Suprapubic skin (tissue), 4 donors: Measurements from ENCODE around the gene CHST8. TPM values are rescaled to one million over a fixed set of nuclear protein-coding genes. Genes with fewer than 3 reads are reported as not detected.

Source experiments
- DNase-seq, 2 donors: peaks; one replicate each; pipeline ENCODE4 v3.0.0-alpha.2; 2019; ENCODE audit warnings: low spot score in 2 of 2
- H3K27ac ChIP-seq: fragments of 200-600 bp; sonication (generic); one replicate; pipeline ENCODE4 v1.5.1; 2019
- H3K27me3 ChIP-seq: fragments of 200-600 bp; sonication (generic); one replicate; pipeline ENCODE4 v1.5.1; 2019
- H3K36me3 ChIP-seq: fragments of 200-600 bp; sonication (generic); one replicate; pipeline ENCODE4 v1.5.1; 2019
- H3K4me1 ChIP-seq: fragments of 200-600 bp; sonication (generic); one replicate; pipeline ENCODE4 v1.5.1; 2019
- H3K4me3 ChIP-seq: fragments of 200-600 bp; sonication (generic); one replicate; pipeline ENCODE4 v1.5.1; 2019; ENCODE audit warnings: mild to moderate bottlenecking
- H3K9me3 ChIP-seq: fragments of 200-600 bp; sonication (generic); one replicate; pipeline ENCODE4 v1.5.1; 2019
- EP300 ChIP-seq: sonication (generic); formaldehyde crosslinking; IDR thresholded peaks from one replicate; pipeline ENCODE4 v1.6.1; 2017; ENCODE audit warnings: antibody characterized with exemption
- POLR2A ChIP-seq, 2 donors: fragments of 450-650 bp; IDR thresholded peaks; one replicate each; pipeline ENCODE4 v1.6.1; 2017; ENCODE audit warnings: antibody characterized with exemption in 2 of 2, mild to moderate bottlenecking in 2 of 2, moderate library complexity in 2 of 2
- POLR2AphosphoS5 ChIP-seq, 3 donors: sonication (generic); formaldehyde crosslinking; IDR thresholded peaks; one replicate each; pipeline ENCODE4 v1.6.1; 2017; ENCODE audit warnings: antibody characterized with exemption in 3 of 3
- WGBS: methylation state at CpG from one replicate; pipeline ENCODE4 v1.1.5; 2018; 5-methylcytosine and 5-hydroxymethylcytosine counted together
- total RNA-seq, 4 donors: library from RNA; depleted of rRNA; stranded (reverse); fragments of >200 nt; gene quantifications; one replicate each; pipeline ENCODE4 v1.1.0, GENCODE V29; 2016
- TF ChIP-seq, protein P1 (sequence below), 2 donors: fragments of 200-600 bp in 1 of 2; fragments of 450-650 bp in 1 of 2; sonication (generic) in 1 of 2; IDR thresholded peaks; one replicate each; pipeline ENCODE4 v1.5.1; 2016 to 2019; ENCODE audit warnings: antibody characterized with exemption in 2 of 2, mild to moderate bottlenecking in 1 of 2, moderate library complexity in 1 of 2

CHST8 gene
- total RNA-seq, 4 donors from 2014 or later: 0.36 TPM; not detected in 3

DNA sequence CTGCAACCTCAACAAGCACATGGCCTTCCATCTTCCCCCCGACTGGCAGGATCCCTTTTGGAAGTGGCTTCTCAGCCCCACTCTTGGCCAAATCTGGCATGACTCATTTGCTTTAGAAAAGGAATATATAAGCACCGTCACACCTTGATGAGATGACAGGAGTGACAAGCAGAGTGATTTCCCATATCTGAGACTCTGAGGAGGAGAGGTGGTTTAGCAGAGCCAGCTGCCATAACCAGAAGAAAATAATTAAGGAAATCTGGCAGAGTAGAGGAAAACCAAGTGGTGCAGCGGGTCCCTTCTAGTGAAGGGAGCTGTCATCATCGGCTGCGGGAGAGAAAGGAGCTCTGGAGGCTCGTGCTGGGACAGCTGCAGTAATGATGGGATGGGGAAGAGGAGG, 147.5 kb downstream of the CHST8 start:
- no peak overlapping the region for H3K4me3 ChIP-seq
- H3K4me1 ChIP-seq: no peaks in the 10 kb centered on the region
- no peak overlapping the region for H3K27ac ChIP-seq
- 47% methylated on average over 6 of the region's 6 CpGs for WGBS
- TF ChIP-seq POLR2AphosphoS5 (IDR thresholded peaks at IDR 0.05): no peak
- no peak for TF ChIP-seq POLR2A (IDR thresholded peaks at IDR 0.05)
- TF ChIP-seq, protein P1, sequence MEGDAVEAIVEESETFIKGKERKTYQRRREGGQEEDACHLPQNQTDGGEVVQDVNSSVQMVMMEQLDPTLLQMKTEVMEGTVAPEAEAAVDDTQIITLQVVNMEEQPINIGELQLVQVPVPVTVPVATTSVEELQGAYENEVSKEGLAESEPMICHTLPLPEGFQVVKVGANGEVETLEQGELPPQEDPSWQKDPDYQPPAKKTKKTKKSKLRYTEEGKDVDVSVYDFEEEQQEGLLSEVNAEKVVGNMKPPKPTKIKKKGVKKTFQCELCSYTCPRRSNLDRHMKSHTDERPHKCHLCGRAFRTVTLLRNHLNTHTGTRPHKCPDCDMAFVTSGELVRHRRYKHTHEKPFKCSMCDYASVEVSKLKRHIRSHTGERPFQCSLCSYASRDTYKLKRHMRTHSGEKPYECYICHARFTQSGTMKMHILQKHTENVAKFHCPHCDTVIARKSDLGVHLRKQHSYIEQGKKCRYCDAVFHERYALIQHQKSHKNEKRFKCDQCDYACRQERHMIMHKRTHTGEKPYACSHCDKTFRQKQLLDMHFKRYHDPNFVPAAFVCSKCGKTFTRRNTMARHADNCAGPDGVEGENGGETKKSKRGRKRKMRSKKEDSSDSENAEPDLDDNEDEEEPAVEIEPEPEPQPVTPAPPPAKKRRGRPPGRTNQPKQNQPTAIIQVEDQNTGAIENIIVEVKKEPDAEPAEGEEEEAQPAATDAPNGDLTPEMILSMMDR (IDR thresholded peaks at IDR 0.05): no peak
- no peak for TF ChIP-seq EP300
- no peak for DNase-seq
- no peaks in the 10 kb centered on the region for H3K9me3 ChIP-seq
- H3K36me3 ChIP-seq: no peaks in the 10 kb centered on the region
- peaks cover 43% of the 10 kb centered on the region for H3K27me3 ChIP-seq

DNA sequence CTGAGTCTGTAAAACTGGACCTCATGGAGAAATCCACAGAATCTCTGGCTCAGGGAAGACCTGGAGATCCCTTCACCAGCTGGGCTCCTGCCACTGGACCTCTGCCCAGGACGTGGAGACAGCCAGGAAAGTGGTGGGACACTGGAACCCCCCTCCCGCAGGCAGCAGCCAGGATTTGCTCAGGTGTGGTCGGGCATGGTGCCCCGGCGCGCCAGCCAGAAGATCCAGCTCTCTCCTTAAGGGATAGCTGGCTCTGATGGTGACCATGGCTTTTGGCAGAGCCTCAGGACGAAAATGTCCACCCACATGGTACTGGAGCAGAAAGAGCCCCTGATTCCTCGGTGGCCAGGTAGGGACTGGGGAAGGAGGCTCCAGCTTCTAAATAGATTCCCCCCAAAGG, 148.4 kb downstream of the CHST8 start:
- H3K4me1 ChIP-seq: no peaks in the 10 kb centered on the region
- H3K9me3 ChIP-seq: no peaks in the 10 kb centered on the region
- 60% methylated on average over 3 of the region's 8 CpGs for WGBS
- no peak for TF ChIP-seq EP300
- no peak for TF ChIP-seq POLR2AphosphoS5 (IDR thresholded peaks at IDR 0.05)
- TF ChIP-seq POLR2A (IDR thresholded peaks at IDR 0.05): no peak
- TF ChIP-seq, protein P1 (IDR thresholded peaks at IDR 0.05): no peak
- no peak overlapping the region for H3K4me3 ChIP-seq
- no peaks in the 10 kb centered on the region for H3K36me3 ChIP-seq
- no peak for DNase-seq
- H3K27ac ChIP-seq: no peak overlapping the region
- peaks cover 45% of the 10 kb centered on the region for H3K27me3 ChIP-seq

DNA sequence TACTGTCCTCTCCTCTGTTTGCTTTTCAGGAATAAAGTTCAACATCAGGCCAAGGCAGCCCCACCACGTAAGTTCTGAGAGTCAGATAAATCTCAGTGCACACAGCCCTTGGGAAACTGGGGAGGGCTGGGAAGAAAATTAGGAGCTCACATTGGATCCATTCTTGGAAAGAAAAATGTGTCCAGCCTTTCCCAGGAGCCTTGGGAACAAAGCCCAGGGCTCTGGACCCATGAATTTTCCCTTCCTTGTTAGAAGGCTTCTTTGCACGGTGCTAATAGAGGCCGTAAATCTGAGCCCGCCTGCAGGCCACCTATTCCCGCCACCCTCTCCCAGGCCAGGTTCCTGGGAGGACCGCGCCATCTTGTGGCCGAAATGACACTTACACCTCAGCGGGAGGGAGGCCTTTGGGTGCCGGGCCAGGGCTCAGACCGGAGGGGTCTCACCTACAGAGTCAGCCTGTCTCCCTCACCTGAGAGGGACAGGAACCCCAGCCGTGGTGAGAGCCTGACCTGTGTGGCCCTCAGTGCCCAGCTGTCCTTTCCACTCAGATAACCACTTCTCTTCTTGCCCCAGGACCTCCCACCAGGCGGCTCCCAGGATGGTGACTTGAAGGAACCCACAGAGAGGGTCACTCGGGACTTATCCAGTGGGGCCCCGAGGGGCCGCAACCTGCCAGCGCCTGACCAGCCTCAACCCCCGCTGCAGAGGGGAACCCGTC, 149.8 kb downstream of the CHST8 start:
- DNase-seq: no peak
- H3K4me1 ChIP-seq: no peaks in the 10 kb centered on the region
- H3K27me3 ChIP-seq: peaks cover 40% of the 10 kb centered on the region
- WGBS: 30% methylated on average over 17 of the region's 19 CpGs
- no peak overlapping the region for H3K27ac ChIP-seq
- no peak overlapping the region for H3K4me3 ChIP-seq
- no peaks in the 10 kb centered on the region for H3K9me3 ChIP-seq
- H3K36me3 ChIP-seq: no peaks in the 10 kb centered on the region
- TF ChIP-seq POLR2A (IDR thresholded peaks at IDR 0.05) (no peak), EP300 (no peak), POLR2AphosphoS5 (IDR thresholded peaks at IDR 0.05) (no peak)
- TF ChIP-seq, protein P1 (IDR thresholded peaks at IDR 0.05): peak; percentile 63 to 79

DNA sequence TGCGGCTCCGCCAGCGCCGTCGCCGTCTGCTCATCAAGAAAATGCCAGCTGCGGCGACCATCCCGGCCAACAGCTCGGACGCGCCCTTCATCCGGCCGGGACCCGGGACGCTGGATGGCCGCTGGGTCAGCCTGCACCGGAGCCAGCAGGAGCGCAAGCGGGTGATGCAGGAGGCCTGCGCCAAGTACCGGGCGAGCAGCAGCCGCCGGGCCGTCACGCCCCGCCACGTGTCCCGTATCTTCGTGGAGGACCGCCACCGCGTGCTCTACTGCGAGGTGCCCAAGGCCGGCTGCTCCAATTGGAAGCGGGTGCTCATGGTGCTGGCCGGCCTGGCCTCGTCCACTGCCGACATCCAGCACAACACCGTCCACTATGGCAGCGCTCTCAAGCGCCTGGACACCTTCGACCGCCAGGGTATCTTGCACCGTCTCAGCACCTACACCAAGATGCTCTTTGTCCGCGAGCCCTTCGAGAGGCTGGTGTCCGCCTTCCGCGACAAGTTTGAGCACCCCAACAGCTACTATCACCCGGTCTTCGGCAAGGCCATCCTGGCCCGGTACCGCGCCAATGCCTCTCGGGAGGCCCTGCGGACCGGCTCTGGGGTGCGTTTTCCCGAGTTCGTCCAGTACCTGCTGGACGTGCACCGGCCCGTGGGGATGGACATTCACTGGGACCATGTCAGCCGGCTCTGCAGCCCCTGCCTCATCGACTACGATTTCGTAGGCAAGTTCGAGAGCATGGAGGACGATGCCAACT, 150.5 kb downstream of the CHST8 start:
- Histone ChIP-seq H3K36me3 (no peaks in the 10 kb centered on the region), H3K4me3 (no peak overlapping the region), H3K4me1 (no peaks in the 10 kb centered on the region), H3K27ac (no peak overlapping the region), H3K9me3 (no peaks in the 10 kb centered on the region), H3K27me3 (peaks cover 39% of the 10 kb centered on the region)
- TF ChIP-seq, protein P1 (IDR thresholded peaks at IDR 0.05): no peak
- no peak for TF ChIP-seq POLR2A (IDR thresholded peaks at IDR 0.05)
- TF ChIP-seq EP300: no peak
- WGBS: 95% methylated on average over 44 of the region's 72 CpGs
- DNase-seq: no peak

DNA sequence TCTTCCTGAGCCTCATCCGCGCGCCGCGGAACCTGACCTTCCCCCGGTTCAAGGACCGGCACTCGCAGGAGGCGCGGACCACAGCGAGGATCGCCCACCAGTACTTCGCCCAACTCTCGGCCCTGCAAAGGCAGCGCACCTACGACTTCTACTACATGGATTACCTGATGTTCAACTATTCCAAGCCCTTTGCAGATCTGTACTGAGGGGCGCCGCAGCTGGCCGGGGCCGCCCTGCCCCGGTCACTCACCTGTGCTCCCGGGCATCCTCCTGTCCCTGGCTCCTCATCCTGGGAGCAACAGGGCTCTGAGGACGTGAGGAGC, 151.1 kb downstream of the CHST8 start:
- TF ChIP-seq, protein P1 (IDR thresholded peaks at IDR 0.05): no peak
- TF ChIP-seq EP300 (no peak), POLR2AphosphoS5 (IDR thresholded peaks at IDR 0.05) (no peak), POLR2A (IDR thresholded peaks at IDR 0.05) (no peak)
- Histone ChIP-seq H3K4me1 (peaks cover 1% of the 10 kb centered on the region), H3K27me3 (peaks cover 40% of the 10 kb centered on the region), H3K9me3 (no peaks in the 10 kb centered on the region), H3K36me3 (no peaks in the 10 kb centered on the region), H3K4me3 (no peak overlapping the region), H3K27ac (no peak overlapping the region)
- DNase-seq: no peak
- WGBS: 98% methylated on average over 18 of the region's 23 CpGs
